ENCODE data around the gene NPFF. TPM values are rescaled to one million over a fixed set of nuclear protein-coding genes. Genes with fewer than 3 reads are reported as not detected.
A peak's percentile ranks its signal among the peaks of the same experiment; 100 is the strongest.

The NPFF gene
- total and polyA plus RNA-seq, 2 of the 13 experiments (the other 11 are each of a cell fraction or from before 2014, with no cell fraction given) = not detected

DNA sequence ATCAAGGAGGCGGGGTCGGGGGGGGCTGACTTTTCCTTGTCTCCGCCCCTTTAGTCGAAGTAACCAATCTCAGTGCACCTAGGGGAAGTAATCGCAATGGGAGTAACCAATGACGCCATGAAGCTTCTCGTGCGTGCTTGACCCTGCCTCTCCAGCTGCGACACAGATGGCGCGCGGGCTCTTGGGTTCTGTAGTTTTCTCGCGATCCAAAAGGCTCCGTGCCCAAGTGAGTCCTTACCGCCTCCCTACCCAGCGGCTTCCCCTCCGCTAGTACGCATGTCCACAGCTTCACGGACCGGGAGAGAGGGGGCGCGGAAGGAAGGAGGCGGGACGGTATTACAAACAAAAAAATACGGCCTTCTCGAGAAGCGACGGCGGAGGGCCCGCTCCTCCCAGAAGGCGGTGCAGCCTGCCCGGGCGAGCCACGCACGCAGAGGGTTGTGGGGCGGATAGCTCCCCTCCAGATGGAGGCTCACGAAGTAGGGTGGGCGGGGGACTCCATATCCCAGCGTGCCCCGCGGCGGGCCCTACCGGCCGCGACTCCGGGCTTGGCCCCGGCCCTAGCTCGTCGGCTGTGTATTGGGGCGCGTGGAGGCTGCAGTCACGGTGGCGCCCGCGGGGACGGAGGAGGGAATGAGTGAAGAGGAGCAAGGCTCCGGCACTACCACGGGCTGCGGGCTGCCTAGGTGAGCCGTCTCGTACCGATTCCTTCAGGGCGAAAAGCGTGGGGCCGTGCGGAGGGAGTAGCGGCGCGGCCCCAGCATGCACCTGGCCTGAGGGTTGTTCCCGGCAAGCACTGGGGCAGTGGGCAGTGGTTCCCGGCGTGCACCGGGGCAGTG lies 6.3 kb downstream of the NPFF start, which contains the start of gene TARBP2 (continued):
- TF ChIP-seq, protein P1, sequence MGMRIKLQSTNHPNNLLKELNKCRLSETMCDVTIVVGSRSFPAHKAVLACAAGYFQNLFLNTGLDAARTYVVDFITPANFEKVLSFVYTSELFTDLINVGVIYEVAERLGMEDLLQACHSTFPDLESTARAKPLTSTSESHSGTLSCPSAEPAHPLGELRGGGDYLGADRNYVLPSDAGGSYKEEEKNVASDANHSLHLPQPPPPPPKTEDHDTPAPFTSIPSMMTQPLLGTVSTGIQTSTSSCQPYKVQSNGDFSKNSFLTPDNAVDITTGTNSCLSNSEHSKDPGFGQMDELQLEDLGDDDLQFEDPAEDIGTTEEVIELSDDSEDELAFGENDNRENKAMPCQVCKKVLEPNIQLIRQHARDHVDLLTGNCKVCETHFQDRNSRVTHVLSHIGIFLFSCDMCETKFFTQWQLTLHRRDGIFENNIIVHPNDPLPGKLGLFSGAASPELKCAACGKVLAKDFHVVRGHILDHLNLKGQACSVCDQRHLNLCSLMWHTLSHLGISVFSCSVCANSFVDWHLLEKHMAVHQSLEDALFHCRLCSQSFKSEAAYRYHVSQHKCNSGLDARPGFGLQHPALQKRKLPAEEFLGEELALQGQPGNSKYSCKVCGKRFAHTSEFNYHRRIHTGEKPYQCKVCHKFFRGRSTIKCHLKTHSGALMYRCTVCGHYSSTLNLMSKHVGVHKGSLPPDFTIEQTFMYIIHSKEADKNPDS (CRISPR knock-in tag; IDR thresholded peaks at IDR 0.05) = peak; percentile 73; the same call in 1 of the 2 replicates
- TF ChIP-seq, protein P2, sequence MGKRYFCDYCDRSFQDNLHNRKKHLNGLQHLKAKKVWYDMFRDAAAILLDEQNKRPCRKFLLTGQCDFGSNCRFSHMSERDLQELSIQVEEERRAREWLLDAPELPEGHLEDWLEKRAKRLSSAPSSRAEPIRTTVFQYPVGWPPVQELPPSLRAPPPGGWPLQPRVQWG (CRISPR knock-in tag; IDR thresholded peaks at IDR 0.05; ENCODE audit: borderline replicate concordance, low read depth) = no peak
- peak; percentile 79; the same call in 1 of the 2 replicates for TF ChIP-seq HOXD1 (CRISPR knock-in tag; IDR thresholded peaks at IDR 0.05)
- peak; percentile 86; the same call in 1 of the 2 replicates for TF ChIP-seq ZNF780A (CRISPR knock-in tag; IDR thresholded peaks at IDR 0.05)
- peak; percentile 84; the same call in 1 of the 2 replicates for TF ChIP-seq ZNF788 (CRISPR knock-in tag; IDR thresholded peaks at IDR 0.05; ENCODE audit: borderline replicate concordance)
- 0 out of 2 replicates have a peak, but pooled peaks have one; percentile 20 for TF ChIP-seq ZC3H4 (CRISPR knock-in tag; IDR thresholded peaks at IDR 0.05; ENCODE audit: borderline replicate concordance)
- no peak for TF ChIP-seq ZNF775 (CRISPR knock-in tag; IDR thresholded peaks at IDR 0.05; ENCODE audit: borderline replicate concordance)
- TF ChIP-seq, protein P3, sequence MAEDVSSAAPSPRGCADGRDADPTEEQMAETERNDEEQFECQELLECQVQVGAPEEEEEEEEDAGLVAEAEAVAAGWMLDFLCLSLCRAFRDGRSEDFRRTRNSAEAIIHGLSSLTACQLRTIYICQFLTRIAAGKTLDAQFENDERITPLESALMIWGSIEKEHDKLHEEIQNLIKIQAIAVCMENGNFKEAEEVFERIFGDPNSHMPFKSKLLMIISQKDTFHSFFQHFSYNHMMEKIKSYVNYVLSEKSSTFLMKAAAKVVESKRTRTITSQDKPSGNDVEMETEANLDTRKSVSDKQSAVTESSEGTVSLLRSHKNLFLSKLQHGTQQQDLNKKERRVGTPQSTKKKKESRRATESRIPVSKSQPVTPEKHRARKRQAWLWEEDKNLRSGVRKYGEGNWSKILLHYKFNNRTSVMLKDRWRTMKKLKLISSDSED (CRISPR knock-in tag; IDR thresholded peaks at IDR 0.05) = no peak
- TF ChIP-seq JUND (CRISPR knock-in tag; IDR thresholded peaks at IDR 0.05) = peak; percentile 53
- TF ChIP-seq RARA (CRISPR knock-in tag; IDR thresholded peaks at IDR 0.05) = no peak; the same call in 1 of the 2 replicates
- TF ChIP-seq TOE1 (CRISPR knock-in tag; IDR thresholded peaks at IDR 0.05) = no peak
- peak; percentile 45 for TF ChIP-seq FOXJ3 (CRISPR knock-in tag; IDR thresholded peaks at IDR 0.05; ENCODE audit: borderline replicate concordance)
- TF ChIP-seq, protein P4, sequence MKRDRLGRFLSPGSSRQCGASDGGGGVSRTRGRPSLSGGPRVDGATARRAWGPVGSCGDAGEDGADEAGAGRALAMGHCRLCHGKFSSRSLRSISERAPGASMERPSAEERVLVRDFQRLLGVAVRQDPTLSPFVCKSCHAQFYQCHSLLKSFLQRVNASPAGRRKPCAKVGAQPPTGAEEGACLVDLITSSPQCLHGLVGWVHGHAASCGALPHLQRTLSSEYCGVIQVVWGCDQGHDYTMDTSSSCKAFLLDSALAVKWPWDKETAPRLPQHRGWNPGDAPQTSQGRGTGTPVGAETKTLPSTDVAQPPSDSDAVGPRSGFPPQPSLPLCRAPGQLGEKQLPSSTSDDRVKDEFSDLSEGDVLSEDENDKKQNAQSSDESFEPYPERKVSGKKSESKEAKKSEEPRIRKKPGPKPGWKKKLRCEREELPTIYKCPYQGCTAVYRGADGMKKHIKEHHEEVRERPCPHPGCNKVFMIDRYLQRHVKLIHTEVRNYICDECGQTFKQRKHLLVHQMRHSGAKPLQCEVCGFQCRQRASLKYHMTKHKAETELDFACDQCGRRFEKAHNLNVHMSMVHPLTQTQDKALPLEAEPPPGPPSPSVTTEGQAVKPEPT (CRISPR knock-in tag; IDR thresholded peaks at IDR 0.05; ENCODE audit: low read depth) = no peak
- TF ChIP-seq KLF12 (CRISPR knock-in tag; IDR thresholded peaks at IDR 0.05; ENCODE audit: borderline replicate concordance) = peak; percentile 81; the same call in 1 of the 2 replicates
- TF ChIP-seq ZFP90 (CRISPR knock-in tag; IDR thresholded peaks at IDR 0.05; ENCODE audit: borderline replicate concordance) = peak; percentile 85; the same call in 1 of the 2 replicates
- TF ChIP-seq ATF1 (CRISPR knock-in tag; IDR thresholded peaks at IDR 0.05) = peak; percentile 93
- no peak for TF ChIP-seq ZNF383 (CRISPR knock-in tag; IDR thresholded peaks at IDR 0.05; ENCODE audit: borderline replicate concordance)
- TF ChIP-seq POLR2AphosphoS2 (IDR thresholded peaks at IDR 0.05; ENCODE audit: low read depth, low read length) = no peak
- TF ChIP-seq, protein P5, sequence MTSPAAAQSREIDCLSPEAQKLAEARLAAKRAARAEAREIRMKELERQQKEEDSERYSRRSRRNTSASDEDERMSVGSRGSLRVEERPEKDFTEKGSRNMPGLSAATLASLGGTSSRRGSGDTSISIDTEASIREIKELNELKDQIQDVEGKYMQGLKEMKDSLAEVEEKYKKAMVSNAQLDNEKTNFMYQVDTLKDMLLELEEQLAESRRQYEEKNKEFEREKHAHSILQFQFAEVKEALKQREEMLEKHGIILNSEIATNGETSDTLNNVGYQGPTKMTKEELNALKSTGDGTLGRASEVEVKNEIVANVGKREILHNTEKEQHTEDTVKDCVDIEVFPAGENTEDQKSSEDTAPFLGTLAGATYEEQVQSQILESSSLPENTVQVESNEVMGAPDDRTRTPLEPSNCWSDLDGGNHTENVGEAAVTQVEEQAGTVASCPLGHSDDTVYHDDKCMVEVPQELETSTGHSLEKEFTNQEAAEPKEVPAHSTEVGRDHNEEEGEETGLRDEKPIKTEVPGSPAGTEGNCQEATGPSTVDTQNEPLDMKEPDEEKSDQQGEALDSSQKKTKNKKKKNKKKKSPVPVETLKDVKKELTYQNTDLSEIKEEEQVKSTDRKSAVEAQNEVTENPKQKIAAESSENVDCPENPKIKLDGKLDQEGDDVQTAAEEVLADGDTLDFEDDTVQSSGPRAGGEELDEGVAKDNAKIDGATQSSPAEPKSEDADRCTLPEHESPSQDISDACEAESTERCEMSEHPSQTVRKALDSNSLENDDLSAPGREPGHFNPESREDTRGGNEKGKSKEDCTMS (CRISPR knock-in tag; conservative IDR thresholded peaks at IDR 0.05) = no peak
- 0 out of 2 replicates have a peak, but pooled peaks have one; percentile 19 for TF ChIP-seq ZNF792 (CRISPR knock-in tag; IDR thresholded peaks at IDR 0.05)
- no peak for TF ChIP-seq MLLT10 (CRISPR knock-in tag; IDR thresholded peaks at IDR 0.05)
